Astrocyte (in vitro differentiated cells and primary cell): ENCODE data around the gene MYO5A.

ENCODE experiments used
- EZH2 ChIP-seq: IDR thresholded peaks from 2 replicates; pipeline ENCODE4 v1.6.1; 2012; ENCODE audit warnings: mild to moderate bottlenecking, low read length, inconsistent platforms; ENCODE audit not compliant: insufficient read depth
- TF ChIP-seq, protein P1 (sequence below): IDR thresholded peaks from 2 replicates; pipeline ENCODE4 v1.5.1; 2011; ENCODE audit warnings: low read depth, mild to moderate bottlenecking, inconsistent platforms, low read length, moderate library complexity; ENCODE audit not compliant: insufficient read depth

DNA sequence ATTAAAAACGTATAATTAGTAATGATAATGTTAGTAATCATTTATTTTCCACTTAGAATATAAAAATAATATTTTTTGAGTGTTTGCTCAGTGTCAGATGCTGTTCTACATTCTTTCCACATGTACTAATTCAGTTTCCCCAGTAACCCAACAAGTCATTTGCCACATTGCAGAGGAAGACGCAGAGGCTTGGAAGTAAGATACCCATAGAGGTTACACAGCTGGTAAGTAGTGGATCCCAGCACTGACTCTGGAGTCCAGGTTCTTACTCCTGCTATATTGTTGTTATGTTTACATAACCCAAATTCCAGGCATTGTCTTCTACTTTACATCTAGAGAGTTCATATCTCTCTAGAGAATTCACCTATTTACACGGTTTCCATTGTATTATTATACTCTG, 184.8 kb downstream of the MYO5A start:
- TF ChIP-seq, protein P1, sequence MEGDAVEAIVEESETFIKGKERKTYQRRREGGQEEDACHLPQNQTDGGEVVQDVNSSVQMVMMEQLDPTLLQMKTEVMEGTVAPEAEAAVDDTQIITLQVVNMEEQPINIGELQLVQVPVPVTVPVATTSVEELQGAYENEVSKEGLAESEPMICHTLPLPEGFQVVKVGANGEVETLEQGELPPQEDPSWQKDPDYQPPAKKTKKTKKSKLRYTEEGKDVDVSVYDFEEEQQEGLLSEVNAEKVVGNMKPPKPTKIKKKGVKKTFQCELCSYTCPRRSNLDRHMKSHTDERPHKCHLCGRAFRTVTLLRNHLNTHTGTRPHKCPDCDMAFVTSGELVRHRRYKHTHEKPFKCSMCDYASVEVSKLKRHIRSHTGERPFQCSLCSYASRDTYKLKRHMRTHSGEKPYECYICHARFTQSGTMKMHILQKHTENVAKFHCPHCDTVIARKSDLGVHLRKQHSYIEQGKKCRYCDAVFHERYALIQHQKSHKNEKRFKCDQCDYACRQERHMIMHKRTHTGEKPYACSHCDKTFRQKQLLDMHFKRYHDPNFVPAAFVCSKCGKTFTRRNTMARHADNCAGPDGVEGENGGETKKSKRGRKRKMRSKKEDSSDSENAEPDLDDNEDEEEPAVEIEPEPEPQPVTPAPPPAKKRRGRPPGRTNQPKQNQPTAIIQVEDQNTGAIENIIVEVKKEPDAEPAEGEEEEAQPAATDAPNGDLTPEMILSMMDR = no peak
- TF ChIP-seq EZH2 = no peak
